NAMALWA (cell line): Measurements from ENCODE around the gene LRRC37A2.
"Not testable (repeated sequence)": the region's sequence is repeated elsewhere in the genome, so short reads cannot be mapped to it uniquely, and the experiment has no call there.

Source experiments
- DNase-seq: peaks from one replicate; pipeline ENCODE4 v3.0.0-alpha.2; 2015; ENCODE audit warnings: low spot score

The LRRC37A2 gene

GRCh38 chr17:46512168-46512567 lies at the start of gene LRRC37A2:
TSS of gene LRRC37A2 (plus strand) at chr17:46512468. CDS start at chr17:46512713, 245 bp downstream.
- DNase-seq = not testable (repeated sequence)

DNA sequence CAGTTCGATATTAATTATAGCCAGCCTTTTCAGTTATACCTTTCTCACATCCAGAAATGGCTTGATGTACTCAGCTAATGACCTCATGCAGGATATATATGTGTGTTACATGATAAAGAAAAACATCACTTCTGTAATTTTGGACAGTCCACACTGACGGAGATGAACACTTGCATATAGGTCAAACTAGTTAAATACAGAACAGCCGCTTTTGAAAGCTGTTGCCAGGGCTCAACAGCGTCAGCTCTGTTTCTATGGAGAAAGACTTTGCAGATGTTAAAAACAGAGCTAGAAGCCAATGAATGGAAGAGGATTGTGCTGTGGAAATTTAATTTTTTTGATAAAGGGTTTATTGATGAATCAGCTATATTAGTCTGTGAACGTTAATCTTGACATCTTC lies 44.6 kb upstream of the LRRC37A2 start:
- not testable (repeated sequence) for DNase-seq

GRCh38 chr17:46474489-46474888 lies 37.8 kb upstream of the LRRC37A2 start:
- DNase-seq = not testable (repeated sequence)

DNA sequence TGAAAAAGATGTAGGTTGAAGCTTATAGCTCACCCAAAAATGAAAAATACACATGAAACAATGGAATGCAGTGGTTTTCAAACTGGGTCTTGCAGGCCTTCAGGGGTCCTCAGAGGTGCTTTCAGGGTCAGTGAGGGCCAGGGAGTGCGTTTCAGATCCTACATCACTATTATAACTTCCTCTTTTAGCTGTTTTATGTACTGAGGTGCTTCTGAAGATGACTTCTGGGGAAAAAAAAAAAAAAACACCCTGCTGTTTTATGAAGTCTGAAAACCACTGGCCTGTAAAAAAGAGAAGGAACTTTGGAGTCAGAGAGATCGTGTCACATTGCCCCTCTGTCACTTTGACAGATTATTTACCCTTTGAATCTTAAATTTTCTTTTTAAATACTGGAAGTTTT lies 36.7 kb upstream of the LRRC37A2 start:
- peak; percentile 1 for DNase-seq

DNA sequence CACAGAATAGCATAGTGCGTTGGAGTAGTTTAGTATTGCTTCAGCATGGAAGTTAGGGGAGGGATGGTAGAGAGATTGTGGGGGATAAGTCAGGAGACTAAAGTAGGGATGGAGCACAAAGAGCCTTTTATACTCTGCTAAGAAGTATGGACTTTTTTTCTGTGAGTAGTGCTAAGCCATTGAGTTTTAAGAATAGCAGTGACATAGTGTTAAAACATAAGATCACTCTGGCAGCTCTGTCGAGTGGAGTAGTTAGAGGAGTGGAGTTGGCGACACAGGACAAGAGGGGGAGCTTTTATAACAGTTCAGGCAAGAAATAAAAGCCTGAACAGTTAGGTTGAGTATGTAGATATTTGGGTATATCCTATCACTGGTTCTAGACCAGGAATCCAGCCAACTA lies 33.4 kb upstream of the LRRC37A2 start:
- not testable (repeated sequence) for DNase-seq

GRCh38 chr17:46481310-46481709 lies 31.0 kb upstream of the LRRC37A2 start:
- DNase-seq = not testable (repeated sequence)

DNA sequence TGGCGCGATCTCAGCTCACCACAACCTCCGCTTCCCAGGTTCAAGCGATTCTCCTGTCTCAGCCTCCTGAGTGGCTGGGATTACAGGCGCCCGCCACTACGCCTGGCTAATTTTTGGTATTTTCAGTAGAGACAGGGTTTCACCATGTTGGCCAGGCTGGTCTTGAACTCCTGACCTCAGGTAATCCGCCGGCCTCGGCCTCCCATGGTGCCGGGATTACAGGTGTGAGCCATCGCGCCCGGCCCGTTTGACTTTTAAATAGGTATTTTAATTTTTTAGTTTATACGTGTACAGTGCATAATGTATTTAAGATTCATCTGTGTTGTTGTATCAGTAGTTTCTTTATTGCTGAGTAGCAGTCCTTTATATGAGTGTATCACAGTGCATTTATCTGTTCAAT lies 20.2 kb upstream of the LRRC37A2 start:
- DNase-seq = not testable (repeated sequence)

DNA sequence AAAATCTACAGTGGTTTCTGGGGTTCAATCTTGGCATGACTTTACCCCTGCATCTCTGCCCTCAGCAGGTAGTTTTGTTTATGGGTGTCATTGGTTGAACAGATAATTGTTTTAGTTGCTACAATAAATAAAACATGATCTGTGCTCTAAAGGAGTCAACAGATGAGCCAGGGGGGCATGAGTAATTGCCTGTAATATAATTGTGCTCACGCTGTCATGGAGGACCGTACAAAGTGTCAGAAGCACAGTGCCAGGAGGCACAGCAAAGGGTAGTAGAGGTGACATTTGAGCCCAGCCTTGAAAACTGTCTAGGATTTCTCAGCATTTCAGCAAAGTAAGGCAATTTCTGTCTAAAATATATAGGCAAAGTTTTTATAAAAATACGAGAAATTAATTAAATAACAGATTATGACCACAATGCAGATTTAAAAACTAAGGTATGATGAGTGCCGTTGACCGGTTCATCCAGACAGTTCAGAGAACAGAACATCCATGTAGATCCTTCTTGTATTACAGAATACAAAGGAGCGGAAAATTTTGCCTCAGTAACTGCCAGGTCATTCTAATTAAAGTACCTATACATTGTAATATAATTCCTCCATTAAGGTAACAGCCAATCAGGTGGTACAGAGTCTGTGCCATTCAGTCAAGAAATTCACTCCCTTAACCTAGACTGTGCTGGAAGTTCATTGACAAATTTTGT lies 12.7 kb upstream of the LRRC37A2 start:
- DNase-seq = not testable (repeated sequence)

DNA sequence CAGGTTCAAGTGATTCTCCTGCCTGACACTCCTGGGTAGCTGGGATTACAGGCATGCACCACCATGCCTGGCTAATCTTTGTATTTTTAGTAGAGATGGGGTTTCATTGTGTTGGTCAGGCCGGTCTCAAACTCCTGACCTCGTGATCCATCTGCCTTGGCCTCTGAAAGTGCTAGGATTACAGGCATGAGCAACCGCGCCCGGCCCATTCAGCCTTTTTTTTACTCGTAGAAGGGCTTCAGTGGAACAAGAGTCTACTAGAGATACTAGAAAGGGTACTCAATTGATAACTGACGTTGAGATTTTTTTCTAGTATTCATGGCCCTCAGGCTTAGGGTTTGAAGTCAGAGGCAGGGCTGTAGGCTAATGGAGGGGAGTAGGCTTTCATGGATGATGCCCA lies 6.4 kb upstream of the LRRC37A2 start:
- not testable (repeated sequence) for DNase-seq

- DNase-seq = not testable (repeated sequence)
Measured at GRCh38 chr17:46534716-46535115, 22.4 kb downstream of the LRRC37A2 start.

DNA sequence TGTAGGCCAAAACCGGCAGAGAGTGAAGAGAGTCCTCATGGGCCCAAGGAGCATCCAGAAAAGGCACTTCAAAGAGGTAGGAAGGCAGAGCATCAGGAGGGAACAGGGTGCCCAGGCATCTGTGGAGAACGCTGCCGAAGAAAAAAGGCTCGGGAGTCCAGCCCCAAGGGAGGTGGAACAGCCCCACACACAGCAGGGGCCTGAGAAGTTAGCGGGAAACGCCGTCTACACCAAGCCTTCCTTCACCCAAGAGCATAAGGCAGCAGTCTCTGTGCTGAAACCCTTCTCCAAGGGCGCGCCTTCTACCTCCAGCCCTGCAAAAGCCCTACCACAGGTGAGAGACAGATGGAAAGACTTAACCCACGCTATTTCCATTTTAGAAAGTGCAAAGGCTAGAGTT lies 36.3 kb downstream of the LRRC37A2 start:
- DNase-seq = not testable (repeated sequence)

- not testable (repeated sequence) for DNase-seq
Measured at GRCh38 chr17:46559155-46559554, 46.9 kb downstream of the LRRC37A2 start.

GRCh38 chr17:46560048-46560447 lies 47.8 kb downstream of the LRRC37A2 start:
- DNase-seq = not testable (repeated sequence)

DNA sequence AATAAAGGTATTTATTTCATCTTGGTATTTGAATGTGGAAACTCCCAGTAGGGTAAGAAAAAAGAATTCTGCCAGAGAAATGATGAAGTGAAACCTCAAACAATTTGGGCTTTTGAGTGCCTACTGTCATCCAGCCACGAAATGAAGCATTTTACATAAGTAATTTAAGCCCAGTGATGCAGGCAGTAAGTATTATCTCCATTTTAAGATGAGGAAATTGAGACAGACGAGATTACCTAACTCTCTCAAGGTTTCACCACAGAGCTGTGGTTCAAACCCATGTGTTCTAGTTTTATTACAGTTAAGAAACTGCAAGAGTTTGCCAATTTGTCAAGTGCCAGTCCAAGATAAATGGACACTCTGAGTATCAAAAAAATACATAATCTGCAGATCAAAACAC lies 54.0 kb downstream of the LRRC37A2 start:
- not testable (repeated sequence) for DNase-seq

DNA sequence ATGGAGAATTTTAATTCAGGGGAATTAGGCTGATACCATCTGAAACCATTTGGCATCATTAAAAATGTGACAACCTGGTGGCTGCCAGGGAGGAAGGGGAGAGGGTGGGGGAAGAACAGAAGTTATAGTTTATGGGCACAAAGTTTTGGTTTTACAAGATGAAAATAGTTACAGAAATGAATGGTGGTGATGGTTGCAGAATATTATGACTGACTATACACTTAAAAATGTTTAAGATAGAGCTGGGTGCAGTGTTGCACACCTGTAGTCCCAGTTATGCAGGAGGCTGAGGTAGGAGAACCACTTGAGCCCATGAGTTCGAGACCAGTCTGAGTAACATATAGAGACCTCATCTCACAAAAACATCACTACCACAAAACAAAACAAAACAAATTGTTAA lies 54.7 kb downstream of the LRRC37A2 start:
- DNase-seq = not testable (repeated sequence)

DNA sequence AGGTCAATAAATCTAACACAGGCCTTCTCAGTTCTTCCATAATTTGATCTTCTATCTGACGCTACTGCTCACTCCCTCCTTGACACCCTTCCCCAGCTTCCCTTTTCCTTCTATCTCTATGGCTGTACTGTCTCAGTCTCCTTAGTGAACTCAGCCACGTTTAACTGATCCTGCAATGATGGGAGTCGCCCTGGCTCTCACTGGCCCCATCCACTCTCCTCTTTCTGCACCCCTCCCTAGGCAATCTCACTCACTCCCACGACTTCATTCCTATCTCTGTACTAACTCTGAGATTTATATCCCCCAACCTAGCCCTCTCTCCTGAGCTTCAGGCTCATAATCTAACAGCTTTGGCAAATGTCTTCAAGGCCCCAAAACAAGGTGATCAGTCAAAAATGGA lies 59.5 kb downstream of the LRRC37A2 start:
- not testable (repeated sequence) for DNase-seq

DNA sequence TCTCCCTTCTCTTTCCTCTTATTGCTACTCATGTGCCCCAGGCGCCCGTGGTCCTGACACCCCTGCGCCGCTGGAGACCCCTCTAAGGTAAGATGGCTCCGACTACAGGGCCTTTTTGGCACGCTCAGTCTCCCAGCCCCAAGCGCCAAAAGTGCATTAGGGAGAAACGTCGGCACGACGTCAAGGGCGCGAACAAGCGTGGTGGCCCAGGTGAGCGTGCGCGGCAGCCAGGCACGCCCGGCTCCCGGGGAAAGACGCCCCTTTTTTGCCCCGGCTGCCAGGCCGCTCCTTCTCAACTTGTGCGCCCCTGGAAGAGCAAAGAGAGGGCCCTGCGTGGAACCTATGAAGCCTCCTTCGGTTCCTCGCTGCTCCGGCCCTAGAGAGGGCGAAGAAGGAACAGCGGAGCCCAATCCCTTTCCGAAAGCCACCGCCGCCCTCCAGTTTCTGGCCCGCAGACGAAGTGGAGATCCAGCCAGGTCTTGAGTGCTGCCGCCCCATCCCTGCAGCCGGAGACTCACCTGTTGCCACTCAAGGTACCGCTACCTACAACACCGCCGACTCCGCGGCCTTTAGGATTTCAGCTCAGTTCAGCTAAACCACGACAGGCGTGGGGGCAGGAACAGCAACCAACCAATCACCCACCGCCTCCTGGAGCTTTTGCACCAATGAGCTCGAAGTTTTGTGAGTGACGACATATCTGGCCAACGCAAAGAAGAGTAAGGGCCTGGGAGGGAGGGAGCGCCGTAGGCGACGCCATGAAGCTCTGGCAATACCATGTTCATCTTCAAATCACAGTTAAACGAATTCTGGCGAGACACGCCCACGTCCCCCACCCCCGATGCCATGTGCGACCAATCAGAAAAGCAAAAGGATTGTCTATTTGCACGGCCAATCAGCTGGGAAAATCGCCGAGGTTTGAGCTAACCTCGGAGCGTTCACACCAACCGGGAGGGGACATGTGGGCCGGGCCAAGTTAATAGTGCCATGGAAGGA lies 67.1 kb downstream of the LRRC37A2 start, which contains the start of gene ARL17A:
Gene ARL17A, minus strand, starts transcription at position 609 of the 993 bp plus-strand sequence. CDS start 3,369 bp downstream, outside the sequence.
- DNase-seq = not testable (repeated sequence)

DNA sequence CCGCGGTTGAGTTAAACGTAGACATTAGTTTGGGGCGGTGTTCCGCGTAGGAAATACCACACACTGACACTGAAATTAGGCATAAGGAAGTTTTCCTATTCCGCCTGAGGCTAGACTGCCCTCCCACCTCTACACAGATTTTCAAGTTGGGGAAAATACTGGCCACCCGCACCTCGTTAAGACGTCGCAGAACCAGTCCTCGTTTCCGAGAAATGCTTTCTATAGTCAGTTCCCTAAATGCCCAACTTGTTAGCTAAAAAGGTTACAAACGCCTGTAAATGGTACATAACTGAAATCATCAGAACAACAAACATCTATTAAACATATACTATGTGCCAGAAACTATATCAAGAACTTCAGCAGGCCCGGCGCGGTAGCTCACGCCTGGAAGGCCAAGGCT lies 67.8 kb downstream of the LRRC37A2 start:
- not testable (repeated sequence) for DNase-seq

- not testable (repeated sequence) for DNase-seq
Measured at GRCh38 chr17:46585444-46585843, 73.2 kb downstream of the LRRC37A2 start.

DNA sequence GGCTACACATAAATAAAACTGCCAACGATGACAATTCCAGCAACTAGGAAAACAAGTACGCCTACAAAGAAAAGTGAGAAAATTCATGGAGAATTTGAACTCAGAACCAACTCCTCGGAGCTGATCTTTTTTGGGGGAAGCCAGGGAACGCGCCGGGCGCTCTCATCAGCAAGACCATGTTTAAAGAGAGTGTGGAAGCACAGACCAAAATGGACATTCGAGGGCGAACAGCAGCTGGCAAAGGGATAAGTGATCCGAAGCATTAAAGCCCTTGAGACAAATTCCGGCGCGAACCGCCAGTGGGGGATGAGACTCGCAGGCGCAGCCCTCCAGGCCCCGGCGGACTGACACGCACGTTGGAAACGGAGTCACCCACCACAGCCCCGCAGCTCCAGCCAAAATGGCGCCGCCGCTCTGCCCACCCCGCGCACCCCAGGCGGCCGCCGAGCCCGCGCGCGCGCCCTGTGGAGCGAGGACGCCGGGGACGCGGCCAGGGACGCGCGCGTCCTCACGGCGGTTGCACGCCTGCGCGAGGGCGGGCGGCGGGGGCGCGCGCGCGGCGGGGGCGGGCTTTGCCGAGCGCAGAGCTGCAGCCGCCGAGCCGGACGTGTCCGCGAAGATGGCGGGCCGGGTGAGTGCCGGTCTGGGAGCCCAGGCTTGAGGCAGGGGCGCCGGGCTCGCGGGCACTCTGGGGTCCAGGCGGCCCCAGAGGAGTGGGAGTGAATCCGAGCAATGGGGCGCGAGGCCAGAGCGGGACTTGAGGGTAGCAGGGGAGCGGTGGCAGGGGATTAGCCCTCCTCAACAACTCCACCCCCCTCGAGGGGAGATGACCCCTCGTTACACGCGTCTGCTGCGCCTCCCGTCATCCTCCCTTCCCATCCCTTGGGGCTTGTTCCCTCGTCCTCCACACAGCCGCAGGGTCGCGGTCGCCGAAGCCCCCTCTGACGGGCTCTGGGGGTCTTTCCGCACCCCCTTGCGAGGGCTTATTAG lies 78.2 kb downstream of the LRRC37A2 start, which contains the start of gene NSF:
Gene NSF, plus strand, starts transcription at position 513 of the 990 bp plus-strand sequence. Its CDS starts 107 bp downstream, at position 620.
- DNase-seq = not testable (repeated sequence)

GRCh38 chr17:46591332-46591731 lies 79.1 kb downstream of the LRRC37A2 start:
- not testable (repeated sequence) for DNase-seq
